HG03045 (cell line): ENCODE data around the gene TBC1D22A.

ENCODE experiments used
- ATAC-seq: cut with Tn5 transposase; IDR thresholded peaks from one replicate; pipeline ENCODE4 v1.9.1; 2021; ENCODE audit warnings: mild to moderate bottlenecking, moderate library complexity; ENCODE audit not compliant: unreplicated experiment

TBC1D22A gene

DNA sequence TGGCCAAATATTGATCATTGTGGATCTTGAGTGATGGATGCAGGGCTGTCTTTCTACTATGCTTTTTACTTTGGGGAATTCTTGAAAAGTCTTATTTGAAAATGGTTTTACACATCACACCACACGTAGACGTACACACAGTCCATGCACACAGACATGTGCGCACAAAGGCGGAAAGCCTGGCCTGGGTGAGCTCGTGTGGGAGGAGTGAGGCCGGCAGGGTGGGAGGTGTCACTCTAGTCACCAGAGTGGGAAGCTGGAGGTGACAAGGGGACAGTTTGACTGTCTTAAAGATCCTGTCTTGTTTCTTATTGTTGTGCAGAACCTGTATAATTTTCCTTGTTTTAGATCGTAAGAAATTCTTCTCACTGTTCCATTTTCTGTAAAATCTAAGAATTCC, 326.9 kb downstream of the TBC1D22A start:
- no peak for ATAC-seq

GRCh38 chr22:47089796-47090460, 327.5 kb downstream of the TBC1D22A start:
- ATAC-seq: no peak

DNA sequence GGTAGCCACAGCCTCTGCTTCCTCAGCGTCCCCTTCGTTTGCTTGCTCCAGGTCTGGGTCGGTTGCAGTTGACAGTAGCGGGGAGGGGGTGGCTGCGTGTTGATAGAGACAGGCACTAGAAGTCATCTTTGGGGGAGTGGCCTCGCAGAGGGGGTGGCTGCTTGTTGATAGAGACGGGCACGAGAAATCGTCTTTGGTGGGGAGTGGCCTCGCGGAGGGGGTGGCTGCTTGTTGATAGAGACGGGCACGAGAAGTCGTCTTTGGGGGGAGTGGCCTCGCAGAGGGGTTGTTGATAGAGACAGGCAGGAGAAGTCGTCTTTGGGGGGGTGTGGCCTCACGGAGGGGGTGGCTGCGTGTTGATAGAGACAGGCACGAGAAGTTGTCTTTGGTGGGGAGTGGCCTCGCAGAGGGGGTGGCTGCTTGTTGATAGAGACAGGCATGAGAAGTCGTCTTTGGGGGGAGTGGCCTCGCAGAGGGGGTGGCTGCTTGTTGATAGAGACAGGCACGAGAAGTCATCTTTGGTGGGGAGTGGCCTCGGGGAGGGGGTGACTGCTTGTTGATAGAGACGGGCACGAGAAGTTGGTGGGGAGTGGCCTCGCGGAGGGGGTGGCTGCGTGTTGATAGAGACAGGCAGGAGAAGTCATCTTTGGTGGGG, 328.3 kb downstream of the TBC1D22A start:
- no peak for ATAC-seq

GRCh38 chr22:47091246-47091651, 328.8 kb downstream of the TBC1D22A start:
- ATAC-seq: no peak

- no peak for ATAC-seq
Observed at GRCh38 chr22:47091921-47092700, 329.7 kb downstream of the TBC1D22A start.

DNA sequence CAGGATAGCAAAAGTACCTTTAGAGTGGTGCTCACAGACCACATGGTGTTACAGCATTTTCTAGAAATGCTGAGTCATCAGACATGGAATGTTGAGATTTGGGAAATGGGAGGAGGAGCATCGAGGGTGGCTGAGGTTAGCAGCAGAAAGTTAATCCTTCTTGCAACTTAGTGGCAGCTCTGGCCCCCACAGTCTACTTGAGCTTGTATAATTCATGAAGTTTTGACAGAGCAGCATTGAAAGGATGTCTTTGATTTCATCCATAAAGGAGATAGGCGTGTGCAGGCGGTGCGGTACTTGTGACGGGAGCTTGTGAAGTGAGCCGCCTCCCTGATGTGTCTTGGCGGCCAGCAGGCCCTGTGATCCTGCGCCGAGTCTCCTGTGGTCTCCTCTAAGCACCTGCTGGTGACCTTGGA, 330.5 kb downstream of the TBC1D22A start:
- no peak for ATAC-seq

DNA sequence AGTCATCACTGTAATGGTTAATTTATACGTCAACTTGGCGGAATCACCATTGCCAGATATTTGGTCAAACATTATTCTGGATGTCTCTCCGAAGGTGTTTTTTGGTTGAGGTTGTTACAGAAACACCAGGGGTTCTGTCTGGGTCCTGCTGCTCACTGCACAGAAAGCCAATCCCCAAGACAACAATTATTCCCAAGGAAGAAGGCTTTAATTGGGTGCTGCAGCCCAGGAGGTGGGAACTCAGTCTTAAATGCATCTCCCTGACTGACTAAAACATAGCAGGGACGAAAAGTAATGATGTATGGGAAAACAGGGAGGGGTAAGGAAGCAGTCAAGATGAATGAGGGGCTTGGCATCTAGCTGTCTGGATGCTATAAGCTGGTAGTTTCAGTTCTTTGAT, 331.3 kb downstream of the TBC1D22A start:
- no peak for ATAC-seq

- no peak for ATAC-seq
Observed at GRCh38 chr22:47094861-47095330, 332.4 kb downstream of the TBC1D22A start.

GRCh38 chr22:47095395-47096122, 333.1 kb downstream of the TBC1D22A start:
- no peak for ATAC-seq

DNA sequence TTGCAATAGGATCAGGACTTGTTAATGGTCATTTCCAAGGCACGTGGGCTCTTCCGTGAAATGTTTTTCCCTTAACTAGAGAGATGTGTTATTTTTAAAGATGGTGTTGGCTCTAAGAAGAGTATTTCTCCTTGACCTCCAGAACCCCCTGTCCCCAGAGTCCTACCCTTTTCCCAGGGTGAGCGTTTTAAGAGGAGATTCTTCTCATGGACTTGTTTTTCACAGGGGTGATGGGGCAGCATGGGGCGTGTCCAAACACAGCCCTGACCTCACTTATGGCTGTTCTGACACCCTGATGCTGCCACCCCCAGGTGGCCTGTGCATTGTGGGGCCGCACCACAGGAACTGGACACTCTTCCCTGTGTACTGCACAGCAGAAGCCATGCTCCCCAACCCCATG, 335.7 kb downstream of the TBC1D22A start:
- no peak for ATAC-seq

GRCh38 chr22:47098554-47098953, 336.1 kb downstream of the TBC1D22A start:
- no peak for ATAC-seq

DNA sequence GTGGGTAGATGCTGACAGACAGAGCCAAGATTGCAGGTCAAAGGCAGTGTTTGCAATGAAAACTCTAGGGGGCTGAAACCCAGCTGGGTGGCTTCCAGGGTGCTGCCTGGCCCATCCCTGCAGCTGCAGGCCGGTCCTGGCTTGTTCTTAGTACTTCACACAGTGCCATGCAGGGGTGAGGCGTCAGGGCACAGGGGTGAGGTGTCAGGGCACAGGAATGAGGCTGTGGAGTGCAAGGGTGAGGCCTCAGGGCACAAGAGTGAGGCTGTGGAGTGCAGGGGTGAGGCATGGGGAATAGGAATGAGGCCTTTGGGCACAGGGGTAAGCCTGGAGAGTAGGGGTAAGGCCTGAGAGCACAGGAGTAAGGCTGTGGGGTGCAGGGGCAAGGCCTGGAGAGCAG, 337.6 kb downstream of the TBC1D22A start:
- ATAC-seq: no peak

- no peak for ATAC-seq
Observed at GRCh38 chr22:47100646-47101200, 338.3 kb downstream of the TBC1D22A start.

- no peak for ATAC-seq
Observed at GRCh38 chr22:47101321-47101885, 339.0 kb downstream of the TBC1D22A start.

- no peak for ATAC-seq
Observed at GRCh38 chr22:47102081-47102480, 339.6 kb downstream of the TBC1D22A start.

DNA sequence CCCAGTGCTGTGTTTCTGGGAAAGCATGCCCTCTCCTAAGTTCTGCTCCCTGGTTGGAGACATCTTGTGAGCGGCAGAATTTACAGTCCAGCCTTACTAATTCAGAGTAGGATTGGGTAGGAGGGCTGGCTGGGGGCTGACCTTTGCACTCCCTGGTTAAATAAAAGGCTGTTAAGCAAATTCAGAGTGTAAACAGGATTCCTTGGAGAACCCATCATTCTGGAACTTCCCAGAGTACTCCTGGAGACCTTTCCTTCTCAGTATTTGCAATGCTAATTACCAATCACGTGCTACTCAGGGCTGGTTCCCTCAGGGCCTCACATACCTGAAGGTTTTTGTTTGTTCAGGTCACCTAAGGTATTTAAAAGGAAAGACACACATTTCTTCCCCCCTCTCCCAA, 340.2 kb downstream of the TBC1D22A start:
- no peak for ATAC-seq

DNA sequence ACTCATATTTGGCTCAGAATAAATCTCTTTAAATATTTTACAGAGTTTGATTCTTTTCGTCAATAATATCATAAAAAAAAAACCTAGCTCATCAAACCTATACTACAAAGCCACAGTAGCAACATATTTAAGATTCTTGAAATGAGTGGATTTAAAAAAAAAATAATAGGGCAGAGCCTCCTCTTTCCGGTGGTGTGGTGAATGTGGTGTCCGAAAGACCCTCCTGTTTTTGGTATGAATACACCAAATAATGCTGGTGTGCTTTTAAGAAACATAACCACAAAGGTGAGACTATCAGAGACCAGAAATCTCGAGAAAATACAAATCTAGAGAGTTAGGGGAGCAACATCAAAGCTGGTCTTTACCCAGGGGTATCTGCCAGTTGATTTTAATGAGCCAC, 342.6 kb downstream of the TBC1D22A start:
- ATAC-seq: no peak

DNA sequence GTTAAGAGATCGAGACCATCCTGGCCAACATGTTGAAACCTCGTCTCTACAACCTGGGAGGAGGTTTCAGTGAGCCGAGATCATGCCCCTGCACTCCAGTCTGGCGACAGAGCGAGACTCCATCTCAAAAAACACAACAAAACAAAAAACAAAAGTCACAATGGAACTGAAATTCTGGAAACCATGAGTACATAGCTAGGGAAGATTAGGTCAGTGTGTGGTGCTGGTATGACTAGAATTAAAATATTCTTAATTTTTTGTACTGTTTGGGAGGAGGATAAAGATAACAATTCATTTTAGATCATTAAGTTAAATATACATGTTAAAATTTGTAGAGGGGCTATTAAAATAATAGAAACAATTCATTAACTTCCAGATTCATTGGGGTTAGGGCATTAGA, 344.4 kb downstream of the TBC1D22A start:
- ATAC-seq: no peak

- ATAC-seq: no peak
Observed at GRCh38 chr22:47107431-47107830, 345.0 kb downstream of the TBC1D22A start.

DNA sequence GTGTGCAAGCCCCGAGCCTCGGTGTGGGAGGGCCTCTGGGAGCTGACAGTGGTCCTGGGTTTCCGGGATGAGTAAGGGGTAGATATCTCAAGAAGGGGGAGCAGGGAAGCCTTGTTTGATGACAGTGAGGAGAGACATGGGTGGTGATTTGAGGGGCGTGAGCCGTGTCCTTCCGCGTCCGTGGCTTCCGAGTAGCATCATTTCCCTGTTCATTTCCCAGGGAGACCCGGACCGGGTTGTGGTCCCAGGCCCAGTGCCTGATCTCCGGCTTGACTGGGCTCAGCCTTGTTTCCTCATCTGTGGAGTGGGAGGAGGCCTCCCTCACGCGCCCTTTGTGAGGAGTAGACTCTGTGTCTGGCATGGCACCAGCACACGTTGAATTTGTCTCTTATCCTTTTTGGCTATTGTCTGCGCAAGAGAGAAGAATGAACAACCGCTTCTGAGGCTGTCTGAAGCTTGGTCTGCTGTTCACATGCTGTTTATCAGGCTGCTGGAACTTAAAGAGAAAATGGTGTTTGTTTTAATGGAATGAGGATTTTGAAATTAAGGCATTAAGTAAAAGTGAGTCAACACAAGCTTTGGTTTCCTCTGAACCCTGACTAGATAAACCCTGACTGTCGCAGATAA, 348.5 kb downstream of the TBC1D22A start:
- no peak for ATAC-seq
